ENCODE results near the gene ATP6V0D1.

GRCh38 chr16:67425580-67425979, 55.4 kb downstream of the ATP6V0D1 start:
- TF ChIP-seq BHLHE40 (IDR thresholded peaks at IDR 0.05; ENCODE audit: borderline replicate concordance) (no peak), FOXK2 (IDR thresholded peaks at IDR 0.05) (no peak)

Measured in HEK293T (cell line).